Heart right ventricle (tissue), 16 donors: Measurements from ENCODE around the gene SPAG8. TPM values are rescaled to one million over a fixed set of nuclear protein-coding genes. Genes with fewer than 3 reads are reported as not detected.

Source experiments
- ATAC-seq, 8 donors: fragments of 200-7000 bp; cut with Tn5 transposase; one replicate each; pipeline ENCODE4 v1.9.1; 2020; ENCODE audit warnings: mild to moderate bottlenecking in 8 of 8, moderate library complexity in 8 of 8, moderate number of reproducible peaks in 1 of 8
- DNase-seq, 2 donors: peaks; one replicate each; pipeline ENCODE4 v3.0.0-alpha.2; 2020
- H3K27ac ChIP-seq, 10 donors: fragments of 200-600 bp; sonication (generic) in 2 of 10; one replicate each; pipeline versions ENCODE4 v1.5.0 to v1.8.0; 2020 to 2022; ENCODE audit warnings: mild to moderate bottlenecking in 3 of 10
- H3K27me3 ChIP-seq, 7 donors: fragments of 200-600 bp; one replicate each; pipeline ENCODE4 v1.8.0; 2021 to 2022; ENCODE audit warnings: mild to moderate bottlenecking in 2 of 7
- H3K36me3 ChIP-seq, 9 donors: fragments of 200-600 bp; sonication (generic) in 1 of 9; one replicate each; pipeline versions ENCODE4 v1.5.0 to v1.8.0; 2020 to 2022; ENCODE audit warnings: mild to moderate bottlenecking in 2 of 9
- H3K4me1 ChIP-seq, 9 donors: fragments of 200-600 bp; sonication (generic) in 1 of 9; one replicate each; pipeline versions ENCODE4 v1.5.0 to v1.8.0; 2020 to 2022; ENCODE audit warnings: mild to moderate bottlenecking in 4 of 9
- H3K4me3 ChIP-seq, 10 donors: fragments of 200-600 bp; sonication (generic) in 2 of 10; one replicate each; pipeline versions ENCODE4 v1.5.0 to v1.8.0; 2020 to 2022; ENCODE audit warnings: mild to moderate bottlenecking in 7 of 10, moderate library complexity in 2 of 10
- H3K9me3 ChIP-seq, 11 donors: fragments of 200-600 bp in 10 of 11; sonication (generic) in 2 of 11; one replicate each; pipeline versions ENCODE4 v1.5.0 to v1.8.0; 2013 to 2022; ENCODE audit warnings: mild to moderate bottlenecking in 2 of 11, control low read depth in 1 of 11, moderate library complexity in 1 of 11
- WGBS, 2 donors: extraction: QIAGEN DNeasy Blood & Tissue Kit; methylation state at CpG; one replicate each; pipeline ENCODE4 v1.1.7; 2013; ENCODE audit warnings: inconsistent platforms in 1 of 2; 5-methylcytosine and 5-hydroxymethylcytosine counted together
- intact Hi-C, 10 donors: fragments of 100-400 bp; cut with DNase I; formaldehyde crosslinking; loops; one replicate each; pipeline versions ENCODE4 v1.11.1 to v1.14.2; 2022
- polyA plus RNA-seq, 2 donors: library from polyadenylated mRNA; stranded (reverse); fragments of 200-250 nt; gene quantifications; one replicate each; pipeline ENCODE4 v1.2.3, GENCODE V29; 2013
- total RNA-seq, 10 donors: library from RNA; stranded (reverse); fragmentation: NEBNext Ultra II Directional in 3 of 10; extraction: Animal tissue kit (Norgen Biotek cat#: 25700) in 3 of 10; gene quantifications; one replicate each; pipeline versions ENCODE4 v1.2.1 to v1.2.4, GENCODE V29; 2021 to 2023
- TF ChIP-seq, protein P1 (sequence below), 9 donors: fragments of 200-600 bp; sonication (generic) in 2 of 9; IDR thresholded peaks; one replicate each; pipeline versions ENCODE4 v1.5.0 to v1.8.0; 2021 to 2022; ENCODE audit warnings: antibody characterized with exemption in 9 of 9, mild to moderate bottlenecking in 5 of 9, moderate library complexity in 1 of 9
- donor health status: Arrhythmogenic right ventricular cardiomyopathy.
- donor health status: ischemic (EF 13 %, LVEDD 7.1; RV severe dilation, severe dysfunction).
- donor health status: healthy with polysubstance abuse.
- donor health status: DM: no; HTN: yes; CAD: no.
- donor health status: DM: no; HTN: no; CAD: no.
- donor health status: ischemic (EF 25% LVEDD 6.9; RV normal size, moderate dysfunction).
- donor health status: ischemic (EF 25% LVEDD 5.7; RV mildly dilated, moderate dysfunction).
- donor health status: healthy.
- donor health status: DM: yes; HTN: yes; CAD: no.
- donor health status: Ischemic cardiomyopathy.
- donor health status: ischemic (EF 35%, LVEDD 5.7; RV mildly dilated, moderate dysfunction).
- donor health status: nonischemic (EF 11% LVEDD 7.7; RV severe dilation, severe dysfunction).
- donor health status: DM: yes; HTN: yes; CAD: no.
- donor health status: PGD.
- donor health status: ischemic (EF 29% LVEDD 5.4; RV normal size, mild dysfunction).
- donor health status: nonischemic (EF 23%, LVEDD 6.1; RV moderate dilation, normal function).

Gene SPAG8
- total and polyA plus RNA-seq, 12 donors: 0.84 to 6.0 (median 2.9) TPM

- Histone ChIP-seq H3K9me3 (no peaks in the 10 kb centered on the region), H3K27me3 (peaks cover 0 to 64% (median 0%) of the 10 kb centered on the region in 7 donors), H3K4me1 (peaks cover 2 to 38% (median 7%) of the 10 kb centered on the region in 9 donors), H3K4me3 (no peak overlapping the region), H3K27ac (no peak overlapping the region), H3K36me3 (peaks cover 0 to 13% (median 0%) of the 10 kb centered on the region in 9 donors)
- TF ChIP-seq, protein P1, sequence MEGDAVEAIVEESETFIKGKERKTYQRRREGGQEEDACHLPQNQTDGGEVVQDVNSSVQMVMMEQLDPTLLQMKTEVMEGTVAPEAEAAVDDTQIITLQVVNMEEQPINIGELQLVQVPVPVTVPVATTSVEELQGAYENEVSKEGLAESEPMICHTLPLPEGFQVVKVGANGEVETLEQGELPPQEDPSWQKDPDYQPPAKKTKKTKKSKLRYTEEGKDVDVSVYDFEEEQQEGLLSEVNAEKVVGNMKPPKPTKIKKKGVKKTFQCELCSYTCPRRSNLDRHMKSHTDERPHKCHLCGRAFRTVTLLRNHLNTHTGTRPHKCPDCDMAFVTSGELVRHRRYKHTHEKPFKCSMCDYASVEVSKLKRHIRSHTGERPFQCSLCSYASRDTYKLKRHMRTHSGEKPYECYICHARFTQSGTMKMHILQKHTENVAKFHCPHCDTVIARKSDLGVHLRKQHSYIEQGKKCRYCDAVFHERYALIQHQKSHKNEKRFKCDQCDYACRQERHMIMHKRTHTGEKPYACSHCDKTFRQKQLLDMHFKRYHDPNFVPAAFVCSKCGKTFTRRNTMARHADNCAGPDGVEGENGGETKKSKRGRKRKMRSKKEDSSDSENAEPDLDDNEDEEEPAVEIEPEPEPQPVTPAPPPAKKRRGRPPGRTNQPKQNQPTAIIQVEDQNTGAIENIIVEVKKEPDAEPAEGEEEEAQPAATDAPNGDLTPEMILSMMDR (IDR thresholded peaks at IDR 0.05): no peak
- 94 to 95% methylated on average over 5 of the region's 5 CpGs for WGBS, 2 donors
- intact Hi-C loops: no loop called here
- no peak for DNase-seq
- no peak for ATAC-seq
Observed at GRCh38 chr9:35839926-35840325, 27.9 kb upstream of the SPAG8 start.

DNA sequence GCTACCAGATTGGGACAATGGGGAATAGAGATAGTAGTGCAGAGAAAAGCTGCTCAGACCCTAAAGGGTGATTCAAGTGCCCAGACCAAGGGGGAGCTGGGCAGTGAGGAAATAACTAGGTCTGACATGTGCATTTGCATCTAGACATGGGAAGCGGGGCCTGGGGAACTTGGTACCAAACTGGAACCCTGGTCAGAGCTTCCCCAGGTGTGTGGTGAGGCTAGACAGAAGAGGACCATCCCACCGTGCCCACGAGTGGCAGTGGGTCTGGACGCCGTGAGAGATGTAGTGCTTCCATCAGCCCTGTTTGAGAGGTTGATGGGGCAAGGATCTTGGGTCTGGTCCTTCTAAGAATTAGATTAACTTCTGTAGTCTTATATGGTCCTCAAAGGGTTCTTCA, 24.5 kb upstream of the SPAG8 start:
- intact Hi-C loops: no loop called here
- peaks cover 0 to 11% (median 0%) of the 10 kb centered on the region in 9 donors for H3K36me3 ChIP-seq
- H3K4me3 ChIP-seq: no peak overlapping the region
- TF ChIP-seq, protein P1 (IDR thresholded peaks at IDR 0.05): no peak
- H3K27me3 ChIP-seq: peaks cover 0 to 52% (median 0%) of the 10 kb centered on the region in 7 donors
- no peak overlapping the region for H3K27ac ChIP-seq
- peaks cover 4 to 30% (median 26%) of the 10 kb centered on the region in 9 donors for H3K4me1 ChIP-seq
- ATAC-seq (no peak), DNase-seq (no peak)
- 94 to 99% methylated on average over 5 of the region's 5 CpGs for WGBS, 2 donors
- no peaks in the 10 kb centered on the region for H3K9me3 ChIP-seq

DNA sequence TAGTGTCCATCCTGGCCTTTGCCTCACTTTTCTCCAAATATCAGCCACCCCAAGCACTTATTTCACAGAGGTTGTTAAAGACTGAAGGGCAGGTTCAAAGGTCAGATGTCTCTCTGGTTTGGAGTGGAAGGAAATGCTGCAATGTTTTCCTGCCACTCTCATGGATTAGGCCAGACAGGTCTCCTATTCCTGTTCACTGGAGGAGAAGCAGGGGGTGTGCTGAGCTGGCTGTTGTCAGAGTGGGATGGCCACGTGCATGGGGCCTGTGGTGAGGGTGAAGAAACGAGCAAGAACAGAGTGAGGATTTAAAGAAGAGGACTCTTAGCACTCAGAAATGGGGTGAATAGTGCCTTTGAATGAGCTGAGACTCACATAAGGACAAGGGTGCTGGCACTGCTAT, 23.7 kb upstream of the SPAG8 start:
- H3K27ac ChIP-seq: no peak overlapping the region
- no peak for DNase-seq

GRCh38 chr9:35835216-35835632, 23.2 kb upstream of the SPAG8 start:
- TF ChIP-seq, protein P1 (IDR thresholded peaks at IDR 0.05): peak in 3 of 9 donors; percentile 19 to 28 (median 26)
- Histone ChIP-seq H3K9me3 (no peaks in the 10 kb centered on the region), H3K4me1 (peaks cover 4 to 40% (median 35%) of the 10 kb centered on the region in 9 donors), H3K36me3 (peaks cover 0 to 11% (median 0%) of the 10 kb centered on the region in 9 donors), H3K27me3 (peaks cover 0 to 38% (median 0%) of the 10 kb centered on the region in 7 donors), H3K4me3 (no peak overlapping the region), H3K27ac (no peak overlapping the region)
- 91 to 96% methylated on average over 3 of the region's 3 CpGs for WGBS, 2 donors
- no peak for DNase-seq
- no peak for ATAC-seq
- intact Hi-C loops: no loop called here

More for the DNA sequence above, 23.7 kb upstream of the SPAG8 start:
- Histone ChIP-seq H3K4me3 (no peak overlapping the region), H3K9me3 (no peaks in the 10 kb centered on the region), H3K4me1 (peaks cover 4 to 35% (median 30%) of the 10 kb centered on the region in 9 donors), H3K36me3 (peaks cover 0 to 11% (median 0%) of the 10 kb centered on the region in 9 donors), H3K27me3 (peaks cover 0 to 43% (median 0%) of the 10 kb centered on the region in 7 donors)
- intact Hi-C loops: no loop called here
- ATAC-seq: no peak
- TF ChIP-seq, protein P1 (IDR thresholded peaks at IDR 0.05): no peak
- WGBS, 2 donors: 93 to 95% methylated on average over 2 of the region's 2 CpGs
